ENCODE results near the gene ACADL.
"Not testable (repeated sequence)": the region's sequence is repeated elsewhere in the genome, so short reads cannot be mapped to it uniquely, and the experiment has no call there.

The ACADL gene

DNA sequence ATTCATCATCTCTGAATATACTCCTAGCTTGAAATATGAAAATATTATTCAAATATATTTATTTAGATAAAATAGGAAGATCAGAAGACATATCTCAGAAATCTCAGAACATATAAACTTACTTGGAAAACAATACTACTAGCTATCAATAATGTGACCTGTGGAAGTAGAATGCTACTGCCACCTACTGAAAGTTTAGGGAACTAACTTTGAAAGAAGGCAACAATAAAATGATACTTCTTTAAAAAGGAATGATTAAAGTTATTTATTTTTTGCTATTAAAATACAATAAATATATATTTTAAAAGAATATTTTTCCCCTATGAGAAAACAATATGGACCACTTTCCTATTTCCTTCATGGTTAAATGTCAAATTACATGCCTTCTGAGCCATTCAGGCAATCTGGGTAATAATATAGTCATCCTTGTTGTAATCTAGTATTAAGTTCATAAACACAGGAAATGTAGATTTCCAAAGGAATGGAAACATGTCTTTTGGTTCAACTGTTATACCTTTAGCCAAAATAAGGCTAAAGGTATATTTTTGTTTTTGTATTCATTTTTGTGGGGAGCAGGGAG is 26.0 kb downstream of the ACADL start:
- no peak for DNase-seq

DNA sequence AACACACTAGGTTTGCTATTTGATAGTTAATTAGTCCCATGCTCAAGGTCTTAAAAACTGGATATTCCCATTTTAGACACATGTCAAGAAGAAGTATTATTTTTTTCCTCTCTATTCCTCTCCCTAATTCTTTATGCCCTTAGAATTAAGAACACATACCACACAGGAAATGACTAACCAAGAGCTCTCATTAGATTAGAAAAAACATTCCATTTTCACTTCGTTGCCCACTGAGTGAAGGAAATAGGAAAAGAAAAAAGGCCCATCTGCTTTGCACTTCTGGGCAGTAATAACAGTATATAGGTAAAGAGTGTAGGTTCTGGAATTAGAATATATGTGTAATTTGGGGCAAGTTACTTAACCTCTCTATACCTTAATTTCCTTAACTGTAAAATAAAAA is 26.9 kb downstream of the ACADL start:
- no peak for DNase-seq

DNA sequence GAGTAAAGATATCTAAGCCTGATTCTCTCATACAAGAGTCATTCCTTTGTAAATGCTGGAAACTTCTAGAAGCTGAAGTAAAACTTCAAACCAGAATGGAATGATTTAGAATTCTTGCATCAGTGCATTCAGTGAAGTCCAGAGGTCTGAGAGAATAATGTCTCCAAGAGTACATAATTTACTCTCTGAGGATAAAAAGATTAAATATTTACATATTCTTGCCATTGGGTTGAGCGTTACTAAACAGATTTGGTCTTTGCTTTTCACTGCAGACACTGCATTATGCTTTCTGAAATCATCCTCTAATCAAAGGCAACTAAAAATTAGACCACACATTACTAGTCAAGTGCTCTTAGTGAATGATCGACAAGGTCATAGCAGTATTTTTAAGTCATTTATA is 27.5 kb downstream of the ACADL start:
- DNase-seq = no peak

DNA sequence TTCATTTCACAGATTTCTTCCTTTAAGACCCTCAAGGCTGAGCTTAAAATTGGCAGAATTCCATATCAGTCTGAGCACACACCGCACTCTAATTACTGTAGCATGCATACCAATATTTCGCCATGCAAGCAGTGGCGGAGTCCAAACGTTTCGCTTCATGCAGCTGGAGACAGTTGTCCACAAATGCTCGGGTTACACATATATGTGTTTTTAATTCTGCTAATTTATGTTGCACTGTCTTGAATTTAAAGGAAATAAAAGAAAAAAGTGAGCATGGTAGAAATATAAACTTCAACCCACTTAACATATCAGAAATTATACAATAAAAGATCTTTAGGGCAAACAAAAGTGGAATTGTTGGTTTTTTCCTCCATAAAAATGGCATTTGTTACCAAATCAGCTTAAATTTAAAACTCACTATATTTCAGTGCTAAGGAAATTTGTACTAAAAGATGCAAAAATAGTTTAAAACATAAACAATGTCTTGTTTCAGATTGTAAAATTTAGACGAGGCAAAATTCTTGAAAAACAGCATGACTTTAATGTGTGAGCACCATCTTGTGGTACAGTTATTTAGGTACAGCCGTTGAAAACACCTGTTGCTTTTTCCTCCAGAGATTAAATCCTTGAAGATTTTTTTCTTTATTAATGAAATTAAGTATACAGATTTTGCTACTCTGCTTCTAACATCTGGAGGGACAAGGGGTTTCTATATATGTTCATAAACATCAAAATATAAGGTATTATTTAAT is 30.0 kb downstream of the ACADL start:
- DNase-seq = no peak

DNA sequence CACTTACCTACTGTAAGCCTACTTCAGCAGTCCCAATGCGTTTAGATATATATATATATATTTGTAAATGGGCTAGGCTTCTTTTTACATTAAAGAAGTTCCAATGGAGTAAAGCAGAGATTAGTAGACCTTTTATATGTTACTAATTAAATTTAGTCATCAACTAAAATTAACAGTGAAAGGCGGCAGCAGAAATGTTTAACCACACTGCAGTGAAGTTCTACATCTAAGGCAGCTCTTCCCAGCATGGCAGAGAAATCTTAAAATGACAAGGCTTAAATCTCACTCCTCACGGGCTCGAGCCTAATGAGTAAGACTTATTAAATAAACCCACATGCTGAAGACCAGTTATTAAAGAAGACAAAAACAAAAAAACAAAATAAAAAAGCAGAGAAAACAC is 34.9 kb downstream of the ACADL start:
- DNase-seq = no peak

DNA sequence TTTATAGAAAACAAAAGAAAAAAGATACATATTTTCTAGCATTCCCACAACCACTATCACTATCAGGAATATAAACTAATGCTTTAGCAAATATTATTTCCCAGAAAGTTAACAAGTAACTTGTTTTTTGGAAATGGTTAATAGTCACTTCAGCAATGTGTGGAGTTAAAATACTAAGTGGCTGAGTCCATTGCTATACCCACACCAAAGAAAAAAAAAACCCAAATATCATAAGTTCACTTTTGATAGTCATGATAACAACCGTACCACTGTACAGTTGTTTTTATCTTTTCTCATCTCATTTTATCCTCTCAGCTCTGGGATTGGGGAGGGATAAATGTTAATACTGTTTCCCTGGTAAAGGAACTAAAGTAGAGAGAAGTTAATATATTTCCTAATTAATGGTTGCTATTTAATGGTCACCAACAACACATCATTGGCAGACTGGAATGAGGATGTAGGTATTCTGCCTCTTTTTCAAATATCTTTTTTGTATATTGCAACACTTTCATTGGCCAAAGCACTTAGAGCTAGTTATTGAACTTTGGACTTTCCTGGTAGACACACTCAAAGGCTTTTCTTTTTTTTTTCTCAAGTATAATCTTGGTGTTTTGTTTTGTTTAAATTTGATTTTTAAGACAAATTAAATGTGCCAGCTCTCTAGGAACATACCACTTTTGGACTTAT is 35.7 kb downstream of the ACADL start:
- DNase-seq = no peak

GRCh38 chr2:210188755-210189154 is 36.5 kb downstream of the ACADL start:
- no peak for DNase-seq

DNA sequence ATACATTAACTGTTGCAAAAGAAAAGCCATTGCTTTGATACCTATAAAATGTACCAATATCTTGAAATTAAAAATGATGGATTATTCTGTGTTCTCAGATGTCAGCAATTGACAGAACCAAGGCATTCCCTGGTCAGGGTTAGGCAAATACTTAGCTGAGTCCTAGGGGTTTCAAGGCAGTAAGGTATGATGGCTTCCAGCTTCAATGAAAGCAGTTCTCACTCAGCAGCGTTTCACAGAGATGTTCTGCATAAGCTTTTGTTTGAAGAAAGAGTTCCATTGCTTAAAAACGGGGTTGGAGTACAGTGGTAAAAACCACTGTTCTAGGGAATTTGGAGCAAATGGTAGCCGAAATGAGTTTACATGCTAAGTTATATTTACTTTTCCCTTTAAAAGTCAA is 37.1 kb downstream of the ACADL start:
- no peak for DNase-seq

DNA sequence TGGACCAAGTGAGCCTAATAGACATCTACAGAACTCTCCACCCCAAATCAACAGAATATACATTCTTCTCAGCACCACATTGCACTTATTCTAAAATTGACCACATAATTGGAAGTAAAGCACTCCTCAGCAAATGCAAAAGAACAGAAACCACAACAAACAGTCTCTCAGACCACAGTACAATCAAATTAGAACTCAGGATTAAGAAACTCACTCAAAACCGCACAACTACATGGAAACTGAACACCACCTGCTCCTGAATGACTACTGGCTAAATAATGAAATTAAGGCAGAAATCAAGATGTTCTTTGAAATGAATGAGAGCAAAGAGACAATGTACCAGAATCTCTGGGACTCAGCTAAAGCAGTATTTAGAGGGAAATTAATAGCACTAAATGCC is 41.3 kb downstream of the ACADL start:
- DNase-seq = not testable (repeated sequence)

- not testable (repeated sequence) for DNase-seq
Observed at GRCh38 chr2:210181606-210182088, 43.6 kb downstream of the ACADL start.

DNA sequence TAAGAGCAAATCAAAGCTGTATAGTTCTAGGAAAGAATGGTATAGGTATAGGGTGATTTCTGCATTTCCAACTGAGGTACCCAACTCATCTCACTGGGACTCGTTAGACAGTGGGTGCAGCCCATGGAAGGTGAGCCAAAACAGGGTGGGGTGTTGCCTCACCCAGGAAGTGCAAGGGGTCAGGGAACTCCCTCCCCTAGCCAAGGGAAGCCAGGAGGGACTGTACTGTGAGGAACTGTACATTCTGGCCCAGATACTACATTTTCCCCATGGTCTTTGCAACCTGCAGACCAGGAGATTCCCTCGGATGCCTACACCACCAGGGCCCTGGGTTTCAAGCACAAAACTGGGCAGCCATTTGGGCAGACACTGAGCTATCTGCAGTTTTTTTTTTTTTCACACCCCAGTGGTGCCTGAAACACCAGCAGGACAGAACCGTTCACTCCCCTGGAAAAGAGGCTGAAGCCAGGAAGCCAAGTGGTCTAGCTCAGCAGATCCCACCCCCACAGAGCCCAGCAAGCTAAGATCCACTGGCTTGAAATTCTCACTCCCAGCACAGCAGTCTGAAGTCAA is 44.1 kb downstream of the ACADL start:
- not testable (repeated sequence) for DNase-seq

DNA sequence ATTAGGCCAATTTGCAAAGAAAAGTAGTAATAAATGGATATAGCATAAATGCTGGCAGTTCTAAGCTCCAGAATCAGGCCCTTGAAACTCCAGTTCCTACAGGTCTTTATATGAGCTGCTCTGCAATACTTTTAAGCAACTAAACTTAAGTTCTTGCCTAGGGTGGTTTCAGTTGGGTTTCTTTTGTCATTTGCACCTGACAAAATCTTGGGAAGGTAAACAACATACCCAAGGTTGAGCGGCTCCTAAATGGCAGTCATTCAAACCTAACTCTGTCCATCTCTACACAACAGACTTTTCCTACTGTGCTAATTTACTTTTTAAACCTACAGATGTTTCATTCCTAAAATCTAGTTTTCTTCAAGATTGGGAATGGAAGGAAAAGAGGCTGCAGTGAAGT is 44.8 kb downstream of the ACADL start:
- no peak for DNase-seq

GRCh38 chr2:210179351-210179990 is 45.8 kb downstream of the ACADL start:
- no peak for DNase-seq

DNA sequence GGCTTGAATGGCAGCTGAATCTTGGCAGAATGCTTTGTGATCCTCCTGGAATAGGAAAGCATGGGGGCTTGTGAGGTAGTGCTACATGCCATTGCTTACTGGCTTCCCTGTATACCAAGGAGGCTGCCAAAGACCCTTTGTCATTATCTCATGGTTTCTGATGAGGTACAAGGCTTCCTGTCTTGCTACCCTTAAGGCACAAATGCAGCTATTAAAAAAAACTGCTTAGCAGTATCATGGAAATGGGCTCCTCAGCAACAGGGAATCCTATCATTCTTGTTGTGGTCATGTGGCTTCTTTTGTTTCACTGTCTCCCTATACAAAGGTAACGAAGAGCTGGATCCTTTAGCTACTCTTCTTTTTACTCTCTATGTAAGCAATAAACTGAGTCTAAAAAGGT is 47.5 kb downstream of the ACADL start:
- DNase-seq = no peak

- not testable (repeated sequence) for DNase-seq
Observed at GRCh38 chr2:210177115-210177514, 48.1 kb downstream of the ACADL start.

DNA sequence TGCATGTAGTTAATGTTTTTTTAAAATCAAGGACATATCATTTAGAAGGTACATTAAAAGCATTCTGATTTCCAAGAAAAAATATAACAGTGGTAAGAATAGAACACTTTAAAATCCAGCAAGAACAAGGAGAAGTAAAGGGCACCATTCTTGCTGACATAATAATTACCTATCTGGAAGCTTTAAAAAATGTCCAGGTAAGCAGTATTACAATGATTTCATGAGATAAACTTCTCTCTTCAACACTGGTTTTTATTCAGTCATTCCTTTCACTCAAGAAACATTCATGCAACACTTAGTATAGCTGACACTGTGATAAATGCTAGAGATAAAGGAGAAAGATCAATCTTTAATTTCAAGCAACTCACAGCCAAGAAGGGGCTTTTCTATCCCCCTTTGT is 51.2 kb downstream of the ACADL start:
- DNase-seq = no peak

- DNase-seq = no peak
Observed at GRCh38 chr2:210172219-210172575, 53.0 kb downstream of the ACADL start.

DNA sequence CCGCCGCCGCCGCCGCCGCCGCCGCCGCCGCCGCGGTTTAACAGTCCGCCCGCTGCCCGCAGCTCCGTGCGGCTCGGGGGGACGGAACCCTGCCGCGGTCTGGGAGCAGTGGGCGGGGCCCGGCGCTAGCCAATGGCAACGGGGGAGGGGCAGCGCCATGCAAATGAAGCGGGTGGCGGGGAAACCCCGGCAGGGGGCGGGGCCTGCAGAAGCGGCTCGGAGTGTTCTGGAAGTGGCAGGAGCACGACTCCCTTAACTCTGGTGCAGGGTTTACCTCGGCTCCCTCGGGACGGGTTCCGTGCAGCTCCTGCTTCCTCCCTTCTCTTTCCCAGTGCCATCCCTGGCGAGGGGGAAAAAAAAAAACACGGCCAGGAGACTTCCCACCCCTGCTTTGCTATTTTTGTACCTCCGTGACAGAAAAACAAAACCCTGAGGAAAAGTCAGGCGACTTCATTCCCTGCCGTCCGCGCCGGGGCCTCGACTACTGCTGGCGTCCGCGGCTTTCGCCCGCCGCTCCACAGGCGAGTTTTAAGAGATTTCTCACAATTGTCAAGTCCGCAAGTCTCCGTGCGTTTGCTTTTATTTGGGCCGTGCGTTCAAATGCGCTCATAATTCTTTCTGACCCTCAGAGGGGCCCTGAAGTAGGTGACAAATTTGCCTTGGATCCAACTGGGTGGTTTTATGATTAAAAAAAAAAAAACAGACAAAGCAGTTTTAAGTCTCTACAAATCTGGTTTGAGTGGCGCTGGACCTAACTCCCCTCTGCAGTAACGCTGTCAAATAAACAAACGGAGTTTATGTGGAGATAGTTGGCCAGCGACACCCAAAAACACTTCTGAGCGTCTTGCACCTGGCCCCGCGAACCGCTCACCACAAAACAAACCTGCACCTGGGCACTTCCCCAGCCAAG is 53.7 kb downstream of the ACADL start, which contains the start of gene KANSL1L:
KANSL1L (minus strand) TSS at position 101 of the 910 bp plus-strand sequence. CDS start 16,827 bp downstream, outside the sequence.
- peak; percentile 89 for DNase-seq

DNA sequence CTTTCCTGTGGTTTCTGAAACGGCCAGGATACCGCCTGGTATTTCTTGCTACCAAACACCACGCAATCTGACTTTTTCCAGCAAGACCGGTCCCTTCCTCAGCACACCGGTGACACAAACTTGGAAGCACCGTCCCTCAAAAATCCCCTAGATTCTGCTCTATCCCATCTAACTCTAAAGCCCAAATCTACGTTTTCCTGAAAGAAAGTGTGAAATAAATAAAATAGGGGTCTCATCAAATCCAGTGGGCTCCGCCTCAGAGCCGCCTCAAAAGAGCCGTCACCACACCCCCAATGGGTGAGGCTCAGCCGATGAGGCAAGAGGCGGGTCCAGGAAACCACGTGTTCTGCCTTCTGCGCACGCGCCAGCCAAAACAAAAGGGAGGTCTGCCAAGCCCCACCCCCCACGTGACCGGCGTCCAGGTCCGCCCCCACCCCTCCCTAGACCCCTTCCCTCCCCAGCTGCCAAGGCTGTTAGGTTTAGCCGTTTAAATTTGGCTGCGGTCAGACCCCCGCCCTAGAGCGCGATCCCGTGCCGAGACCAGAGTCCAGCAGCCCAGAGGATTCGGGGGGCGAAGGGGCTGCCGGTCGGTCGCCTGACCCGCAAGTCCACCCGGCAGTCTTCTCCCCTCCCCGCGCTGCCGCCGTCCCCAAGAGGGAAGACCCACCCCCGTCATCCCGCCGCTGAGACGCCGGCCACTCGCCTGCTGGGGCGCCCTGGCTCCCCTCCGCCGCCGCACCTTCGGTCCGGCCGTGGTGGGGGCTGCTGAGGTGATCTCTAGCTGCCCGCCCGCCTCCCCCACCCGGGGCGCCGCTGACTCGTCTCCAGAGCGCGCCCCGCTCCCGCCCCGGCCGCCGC is 54.6 kb downstream of the ACADL start:
- peak; percentile 71 for DNase-seq

GRCh38 chr2:210170196-210170445 is 55.1 kb downstream of the ACADL start:
- DNase-seq = no peak

DNA sequence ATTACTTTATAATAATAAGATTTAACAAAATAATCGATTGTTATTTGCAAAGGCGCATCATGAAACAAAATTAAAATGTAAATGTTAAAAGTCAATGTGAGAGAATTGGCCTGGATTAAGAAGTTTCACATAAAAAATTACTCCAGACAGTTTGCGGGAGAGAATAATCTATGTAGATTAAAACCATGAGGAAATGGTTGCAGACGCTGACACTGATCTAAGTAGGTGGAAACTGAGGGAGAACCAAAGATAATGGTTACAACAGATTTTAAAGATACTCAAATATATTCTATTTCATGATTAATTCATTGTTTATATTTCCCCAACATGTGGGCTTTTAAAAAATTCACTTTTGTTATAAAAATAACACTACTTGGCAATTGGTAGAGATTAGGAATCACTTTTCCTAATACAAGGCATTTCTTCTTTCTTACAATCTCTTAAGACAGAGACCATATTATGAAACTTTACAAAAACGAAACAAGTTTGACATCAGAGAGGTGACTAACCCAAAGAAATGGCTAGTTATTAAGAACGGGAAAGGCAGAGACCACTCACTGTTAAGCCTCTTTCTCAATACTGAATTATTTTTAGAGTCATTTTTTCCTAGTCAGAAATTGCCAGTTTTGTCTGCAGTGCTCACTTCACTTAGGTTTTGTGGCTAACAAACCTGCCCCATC is 55.6 kb downstream of the ACADL start:
- DNase-seq = no peak

All from NCI-H1048 (cell line).